Smooth muscle cell (in vitro differentiated cells): ENCODE measurements around the gene WIZ. TPM values are rescaled to one million over a fixed set of nuclear protein-coding genes. Genes with fewer than 3 reads are reported as not detected.
"Not testable (repeated sequence)": the region's sequence is repeated elsewhere in the genome, so short reads cannot be mapped to it uniquely, and the experiment has no call there.

Experiments used
- DNase-seq: peaks from one replicate; lab custom pipeline; 2025; ENCODE audit not compliant: unreplicated experiment; lab: John Stamatoyannopoulos, UW
- H2AFZ ChIP-seq: fragments of 200-600 bp; sonication (generic); 2 replicates; pipeline ENCODE4 v1.6.0; 2016; ENCODE audit warnings: antibody characterized with exemption, low read depth, mild to moderate bottlenecking
- H3F3A ChIP-seq: fragments of 200-600 bp; sonication (generic); 2 replicates; pipeline ENCODE4 v1.6.0; 2017; ENCODE audit warnings: antibody characterized with exemption, low read depth
- H3K27ac ChIP-seq: fragments of 200-600 bp; sonication (generic); 2 replicates; pipeline ENCODE4 v1.5.1; 2016; ENCODE audit warnings: low read depth, mild to moderate bottlenecking
- H3K27me3 ChIP-seq: fragments of 200-600 bp; sonication (generic); 2 replicates; pipeline ENCODE4 v1.6.1; 2016; ENCODE audit warnings: low read depth, mild to moderate bottlenecking
- H3K36me3 ChIP-seq: fragments of 200-600 bp; sonication (generic); 2 replicates; pipeline ENCODE4 v1.5.1; 2016; ENCODE audit warnings: low read depth
- H3K4me1 ChIP-seq: fragments of 200-600 bp; sonication (generic); 2 replicates; pipeline ENCODE4 v1.5.1; 2016; ENCODE audit warnings: low read depth
- H3K4me2 ChIP-seq: fragments of 200-600 bp; sonication (generic); 2 replicates; pipeline ENCODE4 v1.6.0; 2016; ENCODE audit warnings: mild to moderate bottlenecking
- H3K4me3 ChIP-seq: fragments of 200-600 bp; sonication (generic); 2 replicates; pipeline ENCODE4 v1.5.1; 2016; ENCODE audit warnings: mild to moderate bottlenecking
- H3K79me2 ChIP-seq: fragments of 200-600 bp; sonication (generic); 2 replicates; pipeline ENCODE4 v1.6.0; 2016; ENCODE audit warnings: low read depth, mild to moderate bottlenecking
- H3K9ac ChIP-seq: fragments of 200-600 bp; sonication (generic); 2 replicates; pipeline ENCODE4 v1.6.0; 2016; ENCODE audit warnings: low read depth
- H3K9me3 ChIP-seq: fragments of 200-600 bp; sonication (generic); replicated peaks from 2 replicates; pipeline ENCODE4 v1.5.1; 2016; ENCODE audit warnings: low read depth
- H4K20me1 ChIP-seq: fragments of 200-600 bp; sonication (generic); 2 replicates; pipeline ENCODE4 v1.6.0; 2016; ENCODE audit warnings: low read depth
- WGBS: methylation state at CpG from one replicate; pipeline ENCODE4 v1.1.7; 2016; ENCODE audit warnings: low lambda C conversion rate; 5-methylcytosine and 5-hydroxymethylcytosine counted together
- polyA plus RNA-seq: library from polyadenylated mRNA; unstranded; fragments of >200 nt; fragmentation: Nextera tagmentation; extraction: Ambion mirVana; gene quantifications from 2 replicates; pipeline ENCODE4 v1.2.1, GENCODE V29; 2016
- total RNA-seq: library from RNA; depleted of rRNA; stranded (reverse); fragments of >200 nt; gene quantifications from 2 replicates; pipeline ENCODE4 v1.2.3, GENCODE V29; 2014
- TF ChIP-seq, protein P1 (sequence below): fragments of 200-600 bp; sonication (generic); IDR thresholded peaks from 2 replicates; pipeline ENCODE4 v1.5.1; 2017; ENCODE audit warnings: borderline replicate concordance, mild to moderate bottlenecking, antibody characterized with exemption; ENCODE audit not compliant: insufficient read depth, poor library complexity, severe bottlenecking

WIZ gene
- total and polyA plus RNA-seq, 2 experiments from 2014 or later = 23.1 to 40.5 TPM

DNA sequence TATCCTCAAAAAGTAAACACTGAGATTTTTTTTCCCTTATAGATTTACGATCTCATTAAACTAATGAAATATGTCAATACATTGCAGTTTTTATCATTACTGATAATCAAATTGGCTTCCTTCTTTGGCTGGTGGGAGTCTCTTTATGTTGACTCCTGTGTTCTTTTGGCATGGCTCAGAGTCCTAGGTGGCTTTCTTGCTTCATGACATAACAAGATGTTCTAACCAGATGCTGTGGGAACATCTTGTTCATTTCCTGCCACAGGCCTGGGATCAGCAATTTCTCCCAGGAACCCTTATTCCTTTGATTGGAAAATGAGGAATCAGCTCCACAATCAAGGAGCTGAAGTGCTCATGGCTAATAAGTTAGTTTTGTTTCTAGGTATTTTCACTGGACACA lies 45.4 kb upstream of the WIZ start:
- no peak overlapping the region for H2AFZ ChIP-seq
- TF ChIP-seq, protein P1, sequence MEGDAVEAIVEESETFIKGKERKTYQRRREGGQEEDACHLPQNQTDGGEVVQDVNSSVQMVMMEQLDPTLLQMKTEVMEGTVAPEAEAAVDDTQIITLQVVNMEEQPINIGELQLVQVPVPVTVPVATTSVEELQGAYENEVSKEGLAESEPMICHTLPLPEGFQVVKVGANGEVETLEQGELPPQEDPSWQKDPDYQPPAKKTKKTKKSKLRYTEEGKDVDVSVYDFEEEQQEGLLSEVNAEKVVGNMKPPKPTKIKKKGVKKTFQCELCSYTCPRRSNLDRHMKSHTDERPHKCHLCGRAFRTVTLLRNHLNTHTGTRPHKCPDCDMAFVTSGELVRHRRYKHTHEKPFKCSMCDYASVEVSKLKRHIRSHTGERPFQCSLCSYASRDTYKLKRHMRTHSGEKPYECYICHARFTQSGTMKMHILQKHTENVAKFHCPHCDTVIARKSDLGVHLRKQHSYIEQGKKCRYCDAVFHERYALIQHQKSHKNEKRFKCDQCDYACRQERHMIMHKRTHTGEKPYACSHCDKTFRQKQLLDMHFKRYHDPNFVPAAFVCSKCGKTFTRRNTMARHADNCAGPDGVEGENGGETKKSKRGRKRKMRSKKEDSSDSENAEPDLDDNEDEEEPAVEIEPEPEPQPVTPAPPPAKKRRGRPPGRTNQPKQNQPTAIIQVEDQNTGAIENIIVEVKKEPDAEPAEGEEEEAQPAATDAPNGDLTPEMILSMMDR = no peak
- H3K27me3 ChIP-seq = no peaks in the 10 kb centered on the region
- DNase-seq = no peak
- H3K27ac ChIP-seq = no peak overlapping the region
- no peak overlapping the region for H3K9ac ChIP-seq
- no peak overlapping the region for H3K4me3 ChIP-seq
- H3K36me3 ChIP-seq = no peaks in the 10 kb centered on the region
- no peaks in the 10 kb centered on the region for H3K9me3 ChIP-seq
- H3K4me2 ChIP-seq = no peak overlapping the region
- no peaks in the 10 kb centered on the region for H3K4me1 ChIP-seq
- H3K79me2 ChIP-seq = no peaks in the 10 kb centered on the region
- H4K20me1 ChIP-seq = no peaks in the 10 kb centered on the region
- 100% methylated on average over 1 of the region's 1 CpG for WGBS
- no peaks in the 10 kb centered on the region for H3F3A ChIP-seq

DNA sequence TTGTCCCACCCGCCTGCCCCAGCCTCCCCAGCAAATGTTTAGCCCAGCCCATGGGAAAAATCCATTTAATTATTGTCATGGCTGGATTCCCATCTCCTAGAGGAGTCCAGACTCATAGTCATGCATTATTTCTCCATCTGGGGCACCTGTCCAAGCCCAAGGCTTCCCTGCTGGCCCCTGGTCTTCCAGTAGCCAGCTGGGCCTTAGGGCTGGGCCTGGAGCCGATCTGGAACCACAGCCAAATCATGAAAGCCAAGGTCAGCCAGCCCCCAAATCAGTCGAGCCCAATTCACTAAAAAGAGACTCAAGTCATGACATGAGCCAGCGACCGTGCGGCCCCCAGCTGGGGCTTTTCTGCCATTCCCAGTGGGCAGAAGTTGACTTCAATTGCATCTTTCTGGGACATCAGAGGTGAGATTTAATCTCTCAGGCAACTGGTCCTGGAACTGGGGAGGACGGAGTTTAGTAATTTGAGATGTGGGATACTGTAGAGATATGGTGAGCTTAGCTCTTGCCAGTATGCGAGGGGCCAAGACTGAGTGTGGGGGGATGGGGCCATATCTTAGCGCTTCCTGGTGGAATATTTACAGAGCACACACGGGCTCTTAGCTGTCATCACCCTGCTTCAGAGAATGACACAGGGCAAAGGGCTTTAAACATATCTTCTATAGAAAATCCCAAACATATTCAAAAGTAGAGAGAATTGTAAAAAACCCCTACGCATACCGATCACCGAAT lies 38.9 kb upstream of the WIZ start:
- H3K4me2 ChIP-seq = no peak overlapping the region
- no peaks in the 10 kb centered on the region for H3K79me2 ChIP-seq
- H4K20me1 ChIP-seq = no peaks in the 10 kb centered on the region
- no peak overlapping the region for H3K27ac ChIP-seq
- H2AFZ ChIP-seq = no peak overlapping the region
- TF ChIP-seq, protein P1 = no peak
- H3K9me3 ChIP-seq = no peaks in the 10 kb centered on the region
- WGBS = 83% methylated on average over 13 of the region's 13 CpGs
- no peak overlapping the region for H3K4me3 ChIP-seq
- no peaks in the 10 kb centered on the region for H3F3A ChIP-seq
- no peak for DNase-seq
- no peaks in the 10 kb centered on the region for H3K4me1 ChIP-seq
- no peak overlapping the region for H3K9ac ChIP-seq
- H3K27me3 ChIP-seq = no peaks in the 10 kb centered on the region
- H3K36me3 ChIP-seq = no peaks in the 10 kb centered on the region

DNA sequence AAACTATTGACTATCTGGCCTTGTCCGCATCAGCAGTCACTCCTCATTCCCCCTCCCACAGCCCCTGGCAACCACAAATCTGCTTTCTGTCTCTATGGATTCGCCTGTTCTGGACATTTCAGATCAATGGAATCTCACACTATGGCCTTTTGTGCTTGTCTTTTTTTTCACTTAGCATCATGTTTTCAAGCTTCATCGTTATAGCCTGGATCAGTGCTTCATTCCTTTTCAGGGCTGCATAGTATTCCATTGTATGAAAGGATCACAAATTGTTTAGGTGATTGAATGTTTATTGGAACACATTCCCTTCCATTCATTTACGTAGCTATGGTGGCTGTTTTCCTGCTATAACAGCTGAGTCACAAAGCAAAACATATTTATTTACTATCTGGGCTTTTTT lies 37.3 kb upstream of the WIZ start:
- Histone ChIP-seq H3K27me3 (no peaks in the 10 kb centered on the region), H3K9ac (no peak overlapping the region), H2AFZ (no peak overlapping the region), H3K9me3 (no peaks in the 10 kb centered on the region), H3K4me3 (no peak overlapping the region), H3K36me3 (no peaks in the 10 kb centered on the region), H4K20me1 (no peaks in the 10 kb centered on the region), H3K79me2 (no peaks in the 10 kb centered on the region), H3F3A (no peaks in the 10 kb centered on the region), H3K27ac (no peak overlapping the region), H3K4me2 (no peak overlapping the region), H3K4me1 (no peaks in the 10 kb centered on the region)
- TF ChIP-seq, protein P1 = no peak
- DNase-seq = no peak
- whole genome bisulfite sequencing = 80% methylated on average over 4 of the region's 4 CpGs

DNA sequence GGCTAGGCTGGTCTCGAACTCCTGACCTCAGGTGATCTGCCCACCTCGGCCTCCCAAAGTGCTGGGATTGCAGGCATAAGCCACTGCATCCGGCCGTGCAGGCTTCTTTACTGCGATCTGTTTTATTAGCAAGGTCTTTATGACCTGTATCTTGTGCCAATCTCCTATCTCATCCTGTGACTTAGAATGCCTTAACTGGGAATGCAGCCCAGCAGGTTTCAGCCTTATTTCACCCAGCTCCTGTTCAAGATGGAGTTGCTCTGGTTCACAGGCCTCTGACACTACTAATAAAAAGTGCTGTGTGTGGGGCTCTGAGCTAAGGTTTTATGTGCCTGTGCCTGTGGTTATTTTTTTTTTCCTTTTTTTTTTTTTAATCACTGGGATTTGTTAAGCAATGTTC lies 36.0 kb upstream of the WIZ start:
- H4K20me1 ChIP-seq, H3K79me2 ChIP-seq, H3F3A ChIP-seq, H3K27ac ChIP-seq, H3K4me3 ChIP-seq, H3K9me3 ChIP-seq, H3K4me2 ChIP-seq, H3K4me1 ChIP-seq, DNase-seq, H2AFZ ChIP-seq, H3K27me3 ChIP-seq, H3K9ac ChIP-seq, H3K36me3 ChIP-seq: not testable (repeated sequence)
- WGBS = 89% methylated on average over 5 of the region's 5 CpGs

DNA sequence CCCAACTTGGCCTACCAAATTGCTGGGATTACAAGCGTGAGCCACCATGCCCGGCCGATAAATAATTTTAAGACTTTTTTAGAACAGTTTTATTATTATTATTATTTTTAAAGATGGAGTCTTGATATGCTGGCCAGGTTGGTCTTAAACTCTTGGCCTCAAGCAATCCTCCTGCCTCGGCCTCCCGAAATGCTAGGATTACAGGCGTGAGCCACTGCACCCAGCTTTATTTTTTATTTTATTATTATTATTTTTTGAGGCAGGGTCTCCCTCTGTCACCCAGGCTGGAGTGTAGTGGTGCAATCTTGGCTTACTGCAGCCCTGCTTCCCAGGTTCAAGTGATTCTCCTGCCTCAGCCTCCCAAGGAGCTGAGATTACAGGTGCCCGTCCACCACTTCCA lies 31.2 kb upstream of the WIZ start:
- not testable (repeated sequence) for H3F3A ChIP-seq, H3K27me3 ChIP-seq, H3K9ac ChIP-seq, H3K4me2 ChIP-seq, H3K9me3 ChIP-seq, H3K4me3 ChIP-seq, H4K20me1 ChIP-seq, H3K79me2 ChIP-seq, DNase-seq, H3K36me3 ChIP-seq, H2AFZ ChIP-seq, H3K27ac ChIP-seq, H3K4me1 ChIP-seq
- 81% methylated on average over 7 of the region's 7 CpGs for WGBS
